H1 (cell line): ENCODE results near the gene SLC25A28. TPM values are rescaled to one million over a fixed set of nuclear protein-coding genes. Genes with fewer than 3 reads are reported as not detected.

Experiments used
- CTCF ChIA-PET: fragments of 300-600 bp; sonication (Branson Sonifier 250); formaldehyde crosslinking; loops from one replicate; lab custom pipeline; 2021; ENCODE audit not compliant: partially characterized antibody; lab: Charles Lee
- POLR2A ChIA-PET: fragments of 300-600 bp; sonication (Branson Sonifier 250); formaldehyde crosslinking; loops from one replicate; lab custom pipeline; 2021; ENCODE audit warnings: inconsistent platforms; ENCODE audit not compliant: partially characterized antibody; lab: Charles Lee
- DNase-seq, 2 experiments: peaks; one replicate each; pipeline versions ENCODE4 v3.0.0 to v3.0.0-alpha.2; 2010 to 2022; ENCODE audit warnings: low spot score in 2 of 2, low read depth in 1 of 2, mixed read lengths in 1 of 2
- FAIRE-seq: peaks from 2 replicates; lab custom pipeline; 2011; peaks lifted over from hg19 to GRCh38; lab: Jason Lieb, UNC
- H2AFZ ChIP-seq: 2 replicates; pipeline ENCODE4 v1.8.1; 2012; ENCODE audit warnings: low read length, inconsistent platforms
- H2AK5ac ChIP-seq: 2 replicates; pipeline ENCODE4 v1.6.1; 2013; ENCODE audit warnings: low read depth, low read length
- H2BK120ac ChIP-seq: replicated peaks from 2 replicates; pipeline ENCODE3; 2013; ENCODE audit warnings: low read depth, low read length, inconsistent platforms
- H2BK12ac ChIP-seq: 2 replicates; pipeline ENCODE4 v1.6.1; 2013; ENCODE audit warnings: low read depth, low read length
- H2BK15ac ChIP-seq: 2 replicates; pipeline ENCODE4 v1.6.1; 2013; ENCODE audit warnings: low read length
- H2BK20ac ChIP-seq: 2 replicates; pipeline ENCODE4 v1.6.1; 2013; ENCODE audit warnings: low read length
- H2BK5ac ChIP-seq: 2 replicates; pipeline ENCODE4 v1.6.1; 2013; ENCODE audit warnings: low read depth, low read length
- H3K14ac ChIP-seq: 2 replicates; pipeline ENCODE4 v1.6.1; 2013; ENCODE audit warnings: inconsistent platforms; ENCODE audit not compliant: insufficient read length
- H3K18ac ChIP-seq: 2 replicates; pipeline ENCODE4 v1.6.1; 2013; ENCODE audit warnings: low read length; ENCODE audit errors: extremely low read depth
- H3K23ac ChIP-seq: 2 replicates; pipeline ENCODE4 v1.6.1; 2013; ENCODE audit warnings: inconsistent platforms; ENCODE audit not compliant: insufficient read length
- H3K23me2 ChIP-seq: 2 replicates; pipeline ENCODE4 v1.6.1; 2013; ENCODE audit warnings: low read depth, low read length
- H3K27ac ChIP-seq: 2 replicates; pipeline ENCODE4 v1.6.1; 2011; ENCODE audit warnings: low read depth, low read length, inconsistent platforms
- H3K27me3 ChIP-seq, 4 experiments: replicated peaks in 1 of 4; 1 replicate in 1 of 4; 2 replicates in 3 of 4; pipeline versions ENCODE4 v1.6.1 to v1.8.1; 2011 to 2013; ENCODE audit warnings: low read length in 3 of 4, mild to moderate bottlenecking in 3 of 4, inconsistent platforms in 2 of 4, mixed read lengths in 2 of 4, moderate library complexity in 1 of 4; ENCODE audit not compliant: control insufficient read depth in 3 of 4, insufficient read depth in 3 of 4; ENCODE audit errors: extremely low read depth in 1 of 4
- H3K36me3 ChIP-seq, 4 experiments: 2 replicates each; pipeline versions ENCODE4 v1.6.1 to v1.8.1; 2011 to 2013; ENCODE audit warnings: mild to moderate bottlenecking in 4 of 4, low read length in 3 of 4, moderate library complexity in 2 of 4, control low read depth in 1 of 4, inconsistent platforms in 1 of 4; ENCODE audit not compliant: insufficient read depth in 4 of 4, control insufficient read depth in 2 of 4
- H3K4ac ChIP-seq: replicated peaks from 2 replicates; pipeline ENCODE3; 2013; ENCODE audit warnings: low read length, low read depth, mixed read lengths, inconsistent platforms; ENCODE audit not compliant: insufficient read length
- H3K4me1 ChIP-seq, 4 experiments: replicated peaks in 1 of 4; 1 replicate in 1 of 4; 2 replicates in 3 of 4; pipeline versions ENCODE4 v1.6.1 to v1.8.1; 2011 to 2013; ENCODE audit warnings: low read length in 3 of 4, inconsistent platforms in 2 of 4, mixed read lengths in 1 of 4; ENCODE audit not compliant: insufficient read depth in 4 of 4, control insufficient read depth in 3 of 4
- H3K4me2 ChIP-seq, 2 experiments: 2 replicates each; pipeline versions ENCODE4 v1.6.1 to v1.8.1; 2011 to 2013; ENCODE audit warnings: low read depth in 2 of 2, low read length in 2 of 2, control low read depth in 1 of 2, inconsistent platforms in 1 of 2, mild to moderate bottlenecking in 1 of 2; ENCODE audit not compliant: insufficient read depth in 1 of 2
- H3K4me3 ChIP-seq, 4 experiments: fragments of 200-600, 300-600 bp in 1 of 4; sonication (generic), shearing (Covaris generic), sonication (Bioruptor Twin) in 1 of 4; 2 replicates each; pipeline versions ENCODE4 v1.5.1 to v1.8.1; 2011 to 2016; ENCODE audit warnings: low read length in 4 of 4, low read depth in 3 of 4, control low read depth in 2 of 4, inconsistent platforms in 2 of 4, mild to moderate bottlenecking in 2 of 4, mixed read lengths in 1 of 4, moderate library complexity in 1 of 4; ENCODE audit not compliant: insufficient read depth in 2 of 4; ENCODE audit errors: extremely low read depth in 1 of 4
- H3K56ac ChIP-seq: replicated peaks from 2 replicates; pipeline ENCODE3; 2013; ENCODE audit warnings: low read depth, mild to moderate bottlenecking, mixed read lengths, low read length, inconsistent platforms; ENCODE audit not compliant: insufficient read length
- H3K79me1 ChIP-seq: 2 replicates; pipeline ENCODE4 v1.6.1; 2013; ENCODE audit warnings: low read depth, low read length, control low read depth
- H3K79me2 ChIP-seq, 2 experiments: 2 replicates each; pipeline versions ENCODE4 v1.6.1 to v1.8.1; 2012 to 2013; ENCODE audit warnings: low read length in 2 of 2, mild to moderate bottlenecking in 2 of 2, inconsistent platforms in 1 of 2; ENCODE audit not compliant: insufficient read depth in 2 of 2, control insufficient read depth in 1 of 2
- H3K9ac ChIP-seq, 4 experiments: replicated peaks in 1 of 4; 1 replicate in 1 of 4; 2 replicates in 3 of 4; pipeline versions ENCODE4 v1.6.1 to v1.8.1; 2011 to 2013; ENCODE audit warnings: low read depth in 3 of 4, low read length in 3 of 4, control low read depth in 2 of 4, mild to moderate bottlenecking in 2 of 4, moderate library complexity in 2 of 4, inconsistent platforms in 1 of 4; ENCODE audit errors: extremely low read depth in 1 of 4
- H3K9me3 ChIP-seq, 2 experiments: 2 replicates each; pipeline versions ENCODE4 v1.6.1 to v1.8.1; 2012 to 2013; ENCODE audit warnings: mild to moderate bottlenecking in 2 of 2, moderate library complexity in 2 of 2, control low read depth in 1 of 2, inconsistent platforms in 1 of 2, low read depth in 1 of 2, low read length in 1 of 2, mixed read lengths in 1 of 2; ENCODE audit not compliant: insufficient read depth in 2 of 2
- H4K20me1 ChIP-seq, 2 experiments: replicated peaks in 1 of 2; 2 replicates each; pipeline versions ENCODE3 to v1.8.1; 2011 to 2013; ENCODE audit warnings: inconsistent platforms in 2 of 2, low read length in 2 of 2, mild to moderate bottlenecking in 1 of 2; ENCODE audit not compliant: insufficient read depth in 2 of 2, control insufficient read depth in 1 of 2
- H4K5ac ChIP-seq: 2 replicates; pipeline ENCODE4 v1.6.1; 2013; ENCODE audit warnings: low read length, low read depth, mixed read lengths, inconsistent platforms; ENCODE audit not compliant: insufficient read length
- H4K8ac ChIP-seq: 2 replicates; pipeline ENCODE4 v1.8.0; 2013; ENCODE audit warnings: mild to moderate bottlenecking, moderate library complexity, low read length, inconsistent platforms; ENCODE audit not compliant: insufficient read depth; ENCODE audit errors: extremely low read depth
- H4K91ac ChIP-seq: replicated peaks from 2 replicates; pipeline ENCODE3; 2013; ENCODE audit warnings: low read length, mixed read lengths, inconsistent platforms; ENCODE audit not compliant: insufficient read length
- ATF2 ChIP-seq: IDR thresholded peaks from 2 replicates; pipeline ENCODE4 v1.6.1; 2012; ENCODE audit warnings: low read length, inconsistent platforms
- BACH1 ChIP-seq: IDR thresholded peaks from 2 replicates; pipeline ENCODE4 v1.6.1; 2012; ENCODE audit warnings: low read length, improper control_type of control experiment
- JUND ChIP-seq: IDR thresholded peaks from 2 replicates; pipeline ENCODE4 v1.6.1; 2011; ENCODE audit warnings: mild to moderate bottlenecking, improper control_type of control experiment, low read length
- NRF1 ChIP-seq: IDR thresholded peaks from 2 replicates; pipeline ENCODE4 v1.6.1; 2011; ENCODE audit warnings: mild to moderate bottlenecking, low read depth, low read length, improper control_type of control experiment
- PHF8 ChIP-seq: fragments of 200-600 bp; sonication (generic); conservative IDR thresholded peaks from 2 replicates; pipeline ENCODE4 v1.7.1; 2012; ENCODE audit warnings: low read depth, mild to moderate bottlenecking, inconsistent platforms, low read length, moderate library complexity
- WGBS, 2 experiments: shearing (Covaris generic) in 1 of 2; methylation state at CpG; one replicate each; pipeline versions ENCODE4 v1.1.6 to v1.1.7; 2013 to 2015; ENCODE audit warnings: low lambda C conversion rate in 2 of 2, mixed read lengths in 2 of 2, inconsistent platforms in 1 of 2, low coverage in 1 of 2, missing lambda C conversion rate in 1 of 2; ENCODE audit not compliant: insufficient replicate concordance in 2 of 2, insufficient coverage in 1 of 2, insufficient read length in 1 of 2; ENCODE audit errors: extremely low coverage in 1 of 2, missing lambda C conversion rate in 1 of 2; 5-methylcytosine and 5-hydroxymethylcytosine counted together
- polyA plus RNA-seq, 7 experiments: library from polyadenylated mRNA; depleted of rRNA in 3 of 7; stranded (reverse) in 5 of 7; unstranded in 2 of 7; fragments of >200 nt in 5 of 7; fragments of 200-250 nt in 2 of 7; gene quantifications; 1 replicate in 5 of 7; 2 replicates in 1 of 7; 4 replicates in 1 of 7; pipeline versions ENCODE4 v1.2.1 to v1.2.3, GENCODE V29; 2011 to 2013; ENCODE audit warnings: missing spikeins in 2 of 7, mixed read lengths in 2 of 7
- total RNA-seq: library from RNA; stranded (reverse); fragmentation: NEBNext Ultra II Directional; extraction: Animal tissue kit (Norgen Biotek cat#: 25700); gene quantifications from 2 replicates; pipeline ENCODE4 v1.2.1, GENCODE V29; 2021

Gene SLC25A28
- total and polyA plus RNA-seq, 2 of the 8 experiments (the other 6 are each of a cell fraction or from before 2014, with no cell fraction given): 17.2 to 18.5 TPM

GRCh38 chr10:99647601-99648151, 27.4 kb upstream of the SLC25A28 start:
- Histone ChIP-seq H3K27me3 (no peaks in the 10 kb centered on the region; a peak in 1 of 7 replicates), H2BK12ac (no peak overlapping the region), H2BK5ac (no peak overlapping the region), H2AK5ac (no peak overlapping the region), H3K9me3 (peaks cover 0 to 4% of the 10 kb centered on the region in 2 experiments; a peak in 1 of 4 replicates), H3K23ac (no peak overlapping the region), H3K79me2 (no peaks in the 10 kb centered on the region), H3K4me2 (no peak overlapping the region), H3K18ac (no peak overlapping the region), H3K36me3 (no peaks in the 10 kb centered on the region), H3K27ac (no peak overlapping the region), H3K4ac (no peak overlapping the region), H4K91ac (no peak overlapping the region), H3K14ac (no peak overlapping the region), H4K8ac (no peak overlapping the region), H3K56ac (no peak overlapping the region), H4K5ac (no peak overlapping the region), H3K79me1 (no peaks in the 10 kb centered on the region), H2AFZ (no peak overlapping the region), H3K9ac (no peak overlapping the region), H3K4me3 (no peak overlapping the region), H3K23me2 (no peaks in the 10 kb centered on the region), H2BK20ac (no peak overlapping the region), H2BK15ac (no peak overlapping the region), H3K4me1 (no peaks in the 10 kb centered on the region), H2BK120ac (no peak overlapping the region), H4K20me1 (no peaks in the 10 kb centered on the region)
- WGBS, 2 experiments: 98% methylated on average over 2 of the region's 2 CpGs; no CpG with 5 or more reads in 1 of the 2 experiments
- DNase-seq: no peak
- FAIRE-seq: no peak
- POLR2A ChIA-PET: no interaction called here
- CTCF ChIA-PET: no interaction called here
- TF ChIP-seq PHF8: no peak
- no peak for TF ChIP-seq JUND
- no peak for TF ChIP-seq ATF2
- no peak for TF ChIP-seq NRF1
- no peak for TF ChIP-seq BACH1
